Loucy (cell line): ENCODE data around the gene SNRNP40.

Experiments used
- EZH2phosphoT487 ChIP-seq: fragments of 200-600 bp; IDR thresholded peaks from 2 replicates; pipeline ENCODE4 v1.6.1; 2018; ENCODE audit warnings: antibody characterized with exemption, mild to moderate bottlenecking, moderate library complexity, borderline replicate concordance
- TF ChIP-seq, protein P1 (sequence below): fragments of 200-600 bp; sonication (generic); conservative IDR thresholded peaks from 2 replicates; pipeline ENCODE4 v1.5.1; 2014; ENCODE audit warnings: mild to moderate bottlenecking, antibody characterized with exemption, low read length

DNA sequence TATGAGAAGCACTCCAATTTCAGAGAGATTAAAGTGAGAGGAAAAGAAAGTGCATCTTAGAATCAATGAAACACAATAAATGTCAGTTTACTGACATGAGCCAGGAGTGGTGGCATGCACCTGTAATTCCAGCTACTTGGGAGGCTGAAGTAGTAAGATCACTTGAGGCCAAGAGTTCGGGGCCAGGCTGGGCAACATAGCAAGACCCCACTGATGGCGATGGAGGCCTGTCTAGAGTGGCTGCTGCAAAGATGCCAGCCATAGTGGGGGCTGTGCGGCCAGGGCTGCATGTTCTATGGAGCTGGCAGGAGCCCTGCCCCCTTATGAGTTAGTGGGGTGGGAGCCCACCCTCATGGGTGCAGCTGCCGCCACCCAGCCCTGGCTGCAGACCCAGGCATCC is 27.5 kb upstream of the SNRNP40 start:
- TF ChIP-seq, protein P1, sequence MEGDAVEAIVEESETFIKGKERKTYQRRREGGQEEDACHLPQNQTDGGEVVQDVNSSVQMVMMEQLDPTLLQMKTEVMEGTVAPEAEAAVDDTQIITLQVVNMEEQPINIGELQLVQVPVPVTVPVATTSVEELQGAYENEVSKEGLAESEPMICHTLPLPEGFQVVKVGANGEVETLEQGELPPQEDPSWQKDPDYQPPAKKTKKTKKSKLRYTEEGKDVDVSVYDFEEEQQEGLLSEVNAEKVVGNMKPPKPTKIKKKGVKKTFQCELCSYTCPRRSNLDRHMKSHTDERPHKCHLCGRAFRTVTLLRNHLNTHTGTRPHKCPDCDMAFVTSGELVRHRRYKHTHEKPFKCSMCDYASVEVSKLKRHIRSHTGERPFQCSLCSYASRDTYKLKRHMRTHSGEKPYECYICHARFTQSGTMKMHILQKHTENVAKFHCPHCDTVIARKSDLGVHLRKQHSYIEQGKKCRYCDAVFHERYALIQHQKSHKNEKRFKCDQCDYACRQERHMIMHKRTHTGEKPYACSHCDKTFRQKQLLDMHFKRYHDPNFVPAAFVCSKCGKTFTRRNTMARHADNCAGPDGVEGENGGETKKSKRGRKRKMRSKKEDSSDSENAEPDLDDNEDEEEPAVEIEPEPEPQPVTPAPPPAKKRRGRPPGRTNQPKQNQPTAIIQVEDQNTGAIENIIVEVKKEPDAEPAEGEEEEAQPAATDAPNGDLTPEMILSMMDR, result no peak
- no peak for TF ChIP-seq EZH2phosphoT487
